GM19240 (cell line): ENCODE data around the gene CNST.
A peak's percentile ranks its signal among the peaks of the same experiment; 100 is the strongest.
"Not testable (repeated sequence)": the region's sequence is repeated elsewhere in the genome, so short reads cannot be mapped to it uniquely, and the experiment has no call there.

Source experiments
- DNase-seq: peaks from one replicate; pipeline ENCODE4 v3.0.0; 2011; ENCODE audit warnings: low spot score; ENCODE audit not compliant: insufficient read length

CNST gene

GRCh38 chr1:246617768-246618167, 51.5 kb downstream of the CNST start:
- no peak for DNase-seq

DNA sequence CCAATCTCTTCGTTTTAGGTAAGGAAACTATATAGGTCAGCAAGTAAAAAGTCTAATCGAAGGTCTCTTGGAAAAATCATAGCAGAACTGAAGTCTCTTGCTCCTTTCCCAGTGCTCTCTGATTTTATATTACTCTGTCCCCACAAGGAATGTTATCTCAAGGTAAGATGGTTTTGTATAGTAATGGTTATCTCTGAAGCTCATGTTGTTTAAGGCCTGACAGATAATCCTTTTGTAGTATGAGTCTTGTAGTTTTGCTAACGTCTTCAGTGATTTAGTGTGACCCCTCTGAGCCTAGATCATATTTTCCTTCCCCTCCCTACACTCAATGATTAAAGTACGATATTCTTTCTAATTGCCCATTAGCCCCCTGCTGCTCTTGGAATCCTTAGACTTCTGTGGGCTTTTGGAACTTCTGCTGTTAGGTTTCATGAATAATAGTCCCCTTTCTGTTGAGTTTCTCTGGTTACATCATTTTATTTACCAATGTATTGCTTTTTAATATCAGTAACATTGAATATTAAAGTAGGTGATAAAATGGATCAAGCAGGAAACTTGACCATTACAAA, 52.1 kb downstream of the CNST start:
- no peak for DNase-seq

- no peak for DNase-seq
Observed at GRCh38 chr1:246622035-246622652, 55.9 kb downstream of the CNST start.

DNA sequence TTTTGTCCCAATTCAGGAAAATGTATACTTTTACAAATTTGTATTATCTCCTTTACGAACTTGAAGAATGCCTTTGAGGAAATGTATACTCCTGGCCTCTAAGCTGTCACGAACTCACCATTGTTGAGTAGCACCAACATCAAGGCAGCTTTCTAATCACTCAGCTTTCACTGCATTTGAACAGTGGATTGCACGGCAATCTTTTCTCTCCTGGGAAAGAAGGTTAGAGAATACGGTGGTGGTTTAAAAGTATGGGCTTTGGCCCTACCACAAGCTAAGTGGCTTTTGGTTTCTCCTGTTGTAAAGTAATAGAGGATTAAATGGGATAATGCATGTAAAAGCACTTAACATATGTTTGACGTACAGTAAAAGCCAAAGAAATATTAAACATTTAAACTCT, 57.8 kb downstream of the CNST start:
- DNase-seq: no peak

DNA sequence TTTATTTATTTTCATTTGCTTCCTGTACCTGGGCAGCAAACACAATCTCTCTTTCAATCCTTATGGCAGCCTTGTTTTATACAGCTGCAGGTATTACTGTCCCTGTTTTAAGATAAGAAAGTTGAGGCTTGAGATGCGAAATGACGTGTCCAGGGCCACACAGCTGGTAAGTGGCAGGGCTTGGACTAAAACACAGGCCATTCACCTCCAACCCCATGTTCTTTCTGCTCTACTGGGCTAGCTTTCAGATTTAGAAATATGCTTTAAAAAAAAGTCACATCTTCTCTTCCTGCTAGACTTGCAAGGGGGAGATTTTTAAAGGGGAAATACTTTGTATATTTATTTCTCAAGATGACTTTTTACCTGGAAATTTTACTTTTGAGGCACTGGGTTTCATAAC, 62.8 kb downstream of the CNST start:
- DNase-seq: peak; percentile 44

- no peak for DNase-seq
Observed at GRCh38 chr1:246629976-246630375, 63.7 kb downstream of the CNST start.

DNA sequence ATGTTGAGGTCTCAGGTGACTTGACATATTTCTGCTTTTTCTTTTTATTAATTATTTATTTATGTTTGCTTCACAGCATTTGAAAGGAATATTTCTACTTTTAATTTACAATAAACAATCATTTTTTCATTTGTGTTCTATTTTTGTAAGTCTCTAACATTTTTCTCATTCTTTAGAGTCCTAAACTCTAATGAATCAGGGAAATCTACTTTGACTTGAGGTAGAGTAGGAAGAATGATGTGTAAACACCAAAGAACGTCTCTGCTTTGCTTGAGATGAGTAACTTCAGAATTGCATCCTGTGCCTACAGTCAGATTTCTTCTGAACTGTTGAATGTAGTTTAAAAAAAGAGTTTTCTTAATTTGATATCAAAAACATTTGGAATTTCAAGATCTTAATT, 65.2 kb downstream of the CNST start:
- no peak for DNase-seq

GRCh38 chr1:246632281-246633168, 66.3 kb downstream of the CNST start:
- no peak for DNase-seq

DNA sequence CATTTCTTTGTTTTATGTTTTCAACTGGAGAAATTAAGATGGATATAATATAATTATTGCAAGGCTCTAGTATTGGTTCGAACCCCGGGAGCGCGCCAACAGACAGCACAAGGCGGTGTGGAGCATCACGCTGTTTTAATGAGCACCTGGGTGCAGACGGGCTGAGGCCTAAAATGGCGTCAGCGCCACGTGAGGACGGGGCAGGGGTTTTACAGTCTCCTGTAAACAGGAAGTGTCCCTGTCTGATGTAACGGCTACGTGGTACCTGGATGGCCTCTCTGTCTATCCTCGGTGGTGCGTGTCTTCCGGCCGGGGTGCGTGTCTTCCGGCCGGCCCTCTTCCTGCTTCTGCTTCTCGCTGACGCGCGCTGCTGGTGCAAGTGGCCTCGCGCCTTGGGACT, 68.4 kb downstream of the CNST start:
- DNase-seq: not testable (repeated sequence)

DNA sequence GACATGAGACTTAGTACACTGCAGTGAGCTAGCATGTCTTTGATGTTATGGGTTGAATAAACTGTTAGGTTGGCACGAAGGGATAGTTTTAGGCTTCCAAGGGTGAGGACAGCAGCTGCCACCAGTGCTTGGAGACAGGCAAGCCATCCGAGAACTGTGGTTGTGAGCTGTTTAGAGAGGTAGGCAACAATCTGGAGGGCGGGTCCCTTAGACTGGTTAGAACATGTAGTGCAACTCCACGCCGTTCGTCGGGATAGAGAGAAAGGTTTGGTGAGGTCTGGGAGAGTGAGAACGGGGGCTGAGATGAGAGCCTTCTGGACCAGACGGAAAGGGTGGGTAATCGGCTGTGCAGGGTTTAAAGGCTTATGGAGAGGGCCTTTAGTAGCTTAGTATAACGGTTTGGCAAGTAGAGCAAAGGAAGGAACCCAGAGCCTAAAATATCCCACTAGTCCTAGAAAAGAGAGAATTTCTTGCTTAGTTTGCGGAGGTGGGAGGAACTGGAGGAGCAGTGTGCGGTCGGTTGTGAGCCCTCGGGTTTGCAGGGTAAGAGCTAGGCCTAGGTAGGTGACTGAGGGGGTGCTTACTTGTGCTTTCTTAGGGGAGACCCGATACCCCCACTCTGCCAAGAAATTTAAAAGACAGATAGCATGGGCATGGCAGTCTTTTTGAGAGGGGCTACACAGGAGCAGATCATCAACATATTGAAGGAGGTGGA, 72.8 kb downstream of the CNST start:
- no peak for DNase-seq

DNA sequence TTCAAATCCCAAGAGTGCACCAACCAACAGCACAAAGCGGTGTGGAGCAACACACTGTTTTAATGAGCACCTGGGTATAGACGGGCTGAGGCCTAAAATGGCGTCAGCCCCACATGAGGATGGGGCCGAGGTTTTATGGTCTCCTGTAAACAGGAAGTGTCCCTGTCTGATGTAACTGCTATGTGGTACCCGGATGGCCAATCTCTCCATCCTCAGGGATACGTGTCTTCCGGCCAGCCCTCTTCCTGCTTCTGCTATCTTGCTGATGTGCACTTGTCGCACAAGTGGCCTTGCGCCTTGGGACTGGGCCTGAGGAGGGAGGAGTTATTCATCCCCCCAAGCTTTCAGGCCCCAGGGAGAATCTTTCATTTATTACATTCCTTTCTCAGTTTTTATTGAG, 73.5 kb downstream of the CNST start:
- no peak for DNase-seq

DNA sequence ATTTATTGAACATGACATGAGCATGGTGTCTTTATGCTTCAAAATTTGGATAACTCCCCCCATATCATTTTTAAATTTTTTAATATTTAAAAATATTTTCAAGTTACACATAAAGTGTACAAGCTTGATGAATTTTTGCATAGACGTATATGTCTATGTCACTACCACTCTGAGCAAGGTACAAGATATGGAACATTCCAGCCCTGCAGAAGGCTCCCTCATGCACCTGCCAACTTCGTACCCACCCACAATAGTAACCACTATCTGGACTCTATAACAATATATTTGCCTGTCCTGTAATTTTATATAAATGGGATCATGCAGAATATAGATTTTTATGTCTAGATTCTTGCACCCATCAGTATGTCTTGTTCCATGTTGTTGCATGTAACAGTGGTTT, 74.5 kb downstream of the CNST start:
- DNase-seq: no peak

DNA sequence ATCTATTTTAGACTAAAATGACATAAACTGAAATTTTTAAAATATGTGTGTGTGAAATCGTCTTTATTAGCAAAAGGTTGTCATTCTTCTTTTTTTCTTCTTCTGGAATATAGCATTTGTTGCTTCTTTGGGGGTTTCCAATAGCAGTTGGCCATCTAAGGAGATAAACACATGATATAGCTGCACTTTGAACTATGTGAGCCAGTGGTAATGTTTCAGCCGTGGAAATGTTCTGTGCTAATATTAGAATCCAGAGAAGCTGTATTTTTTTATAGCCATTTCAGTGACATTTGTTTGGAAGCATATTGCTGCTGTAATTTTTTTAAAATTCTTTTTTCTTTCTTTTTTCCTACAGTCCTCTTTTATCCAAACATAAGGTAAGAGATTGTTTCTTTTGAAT, 75.1 kb downstream of the CNST start:
- DNase-seq: no peak

DNA sequence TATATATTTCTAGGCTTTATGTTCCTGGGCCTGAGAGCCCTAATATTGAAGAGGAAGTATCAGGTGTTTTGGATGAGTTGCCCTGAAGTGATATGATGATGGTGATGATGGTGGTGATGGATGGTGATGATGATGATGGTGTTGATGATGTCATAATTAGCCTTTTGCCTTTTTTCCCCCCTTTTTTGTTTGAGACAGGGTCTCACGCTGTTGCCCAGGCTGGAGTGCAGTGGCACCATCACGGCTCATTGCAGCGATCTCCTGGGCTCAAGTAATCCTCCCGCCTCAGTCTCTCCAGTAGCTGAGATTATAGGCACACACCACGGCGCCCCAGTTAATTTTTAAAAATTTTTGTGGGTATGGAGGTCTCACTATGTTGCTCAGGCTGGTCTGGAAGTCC, 76.5 kb downstream of the CNST start:
- no peak for DNase-seq

GRCh38 chr1:246647113-246647512, 80.9 kb downstream of the CNST start:
- DNase-seq: no peak

GRCh38 chr1:246647513-246647912, 81.3 kb downstream of the CNST start:
- DNase-seq: no peak

DNA sequence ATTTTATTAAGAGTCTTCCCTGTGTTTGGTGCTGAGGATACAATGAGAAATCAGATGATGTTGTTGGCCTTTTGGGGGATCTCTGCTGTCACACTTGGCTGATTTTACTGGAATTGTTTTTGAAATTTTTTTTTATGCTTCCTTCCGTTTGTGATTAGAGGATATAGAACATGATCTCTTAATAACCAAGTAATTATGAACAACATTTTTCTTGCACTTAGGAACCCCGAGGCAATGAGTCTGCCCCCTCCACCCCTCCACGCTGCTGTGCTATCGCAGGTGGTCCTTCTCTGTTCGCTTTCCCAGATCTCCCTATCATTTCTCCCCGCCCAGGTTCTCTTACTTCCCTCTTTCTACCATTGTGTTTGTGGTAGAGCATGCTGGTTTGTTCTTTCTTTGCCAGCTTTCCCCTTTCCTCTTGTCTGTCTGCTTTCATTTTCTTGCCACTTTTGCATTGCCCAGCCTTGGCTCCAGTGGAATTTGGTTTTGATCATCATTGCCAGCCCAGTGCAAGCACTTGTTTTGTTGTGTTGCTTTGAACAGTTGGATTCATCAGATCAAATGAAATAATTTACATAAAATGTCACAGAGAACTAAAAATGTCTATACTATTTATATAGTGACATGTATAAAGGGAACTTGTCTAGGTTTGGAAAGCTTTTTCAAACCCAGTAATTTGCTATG, 84.9 kb downstream of the CNST start:
- no peak for DNase-seq

DNA sequence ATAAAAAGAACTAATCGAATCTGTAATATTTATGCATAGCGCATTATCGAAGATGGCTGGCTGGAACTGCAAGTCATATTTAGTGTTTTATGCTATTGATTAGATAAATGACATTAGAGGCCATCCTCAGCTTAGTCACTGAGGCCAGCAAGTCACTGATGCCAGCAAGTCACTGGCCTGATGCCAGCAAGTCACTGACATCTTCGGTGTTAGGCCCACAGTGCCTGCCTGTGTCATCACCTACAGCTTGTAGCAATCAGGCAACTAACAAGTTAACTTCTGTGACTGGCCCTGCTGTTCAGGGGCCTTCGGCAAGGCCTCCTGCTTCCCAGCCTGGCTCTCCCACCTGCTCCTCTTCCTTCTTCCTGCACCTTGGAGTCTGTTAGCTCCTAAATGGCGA, 92.3 kb downstream of the CNST start:
- DNase-seq: no peak

GRCh38 chr1:246659594-246660140, 93.4 kb downstream of the CNST start:
- no peak for DNase-seq

- no peak for DNase-seq
Observed at GRCh38 chr1:246661451-246661850, 95.2 kb downstream of the CNST start.

GRCh38 chr1:246667773-246668172, 101.5 kb downstream of the CNST start:
- DNase-seq: no peak
